Lower lobe of right lung (tissue), 2 donors: ENCODE data around the gene ZNF563. TPM values are rescaled to one million over a fixed set of nuclear protein-coding genes. Genes with fewer than 3 reads are reported as not detected.
"Not testable (repeated sequence)": the region's sequence is repeated elsewhere in the genome, so short reads cannot be mapped to it uniquely, and the experiment has no call there.

ENCODE experiments used
- ATAC-seq, 2 donors: fragments of 200-7000 bp; cut with Tn5 transposase; one replicate each; pipeline ENCODE4 v1.9.1; 2020 to 2022; ENCODE audit warnings: mild to moderate bottlenecking in 2 of 2, moderate library complexity in 2 of 2
- DNase-seq: peaks from one replicate; pipeline ENCODE4 v3.0.0-alpha.2; 2020
- H3K27ac ChIP-seq: fragments of 200-600 bp; one replicate; pipeline ENCODE4 v1.8.0; 2022
- H3K27me3 ChIP-seq: fragments of 200-600 bp; one replicate; pipeline ENCODE4 v1.8.0; 2022; ENCODE audit warnings: low read depth
- H3K36me3 ChIP-seq: fragments of 200-600 bp; one replicate; pipeline ENCODE4 v1.8.0; 2022; ENCODE audit warnings: mild to moderate bottlenecking
- H3K4me1 ChIP-seq: fragments of 200-600 bp; one replicate; pipeline ENCODE4 v1.8.0; 2022
- H3K4me3 ChIP-seq: fragments of 200-600 bp; one replicate; pipeline ENCODE4 v1.8.0; 2022; ENCODE audit warnings: mild to moderate bottlenecking
- H3K9me3 ChIP-seq: fragments of 200-600 bp; one replicate; pipeline ENCODE4 v1.8.0; 2022
- CTCF ChIP-seq: fragments of 200-600 bp; IDR thresholded peaks from one replicate; pipeline ENCODE4 v1.8.0; 2022; ENCODE audit warnings: antibody characterized with exemption, mild to moderate bottlenecking
- intact Hi-C: fragments of 100-400 bp; cut with DNase I; formaldehyde crosslinking; loops from one replicate; pipeline ENCODE4 v1.11.0; 2022
- total RNA-seq: library from RNA; stranded (reverse); fragmentation: NEBNext Ultra II Directional; extraction: Animal tissue kit (Norgen Biotek cat#: 25700); gene quantifications from one replicate; pipeline ENCODE4 v1.2.1, GENCODE V29; 2021
- donor health status: DM: no; HTN: yes; CAD: no; lungs with severe emphysema.

Gene ZNF563
- total RNA-seq, 1 donor from 2014 or later = 2.3 TPM

DNA sequence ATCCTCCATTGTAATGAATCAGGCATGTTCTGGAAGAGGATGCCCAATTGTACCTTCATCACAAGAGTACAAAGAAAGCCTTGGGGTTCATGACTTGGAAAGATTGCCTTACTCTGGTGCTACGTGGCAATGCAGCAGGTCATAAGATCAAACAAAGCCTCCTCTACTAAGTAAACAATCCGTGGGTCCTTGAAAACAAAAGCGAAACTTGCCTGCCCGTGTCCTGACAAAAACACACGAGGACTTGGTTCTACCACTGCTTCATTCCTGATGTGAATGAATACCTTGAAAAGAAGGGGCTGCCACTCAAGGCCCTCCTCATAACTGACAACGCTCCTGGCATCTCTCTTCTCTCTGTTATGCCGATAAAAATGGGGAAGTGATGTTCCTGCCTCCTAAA is 18.9 kb downstream of the ZNF563 start:
- intact Hi-C loops = no loop called here
- ATAC-seq (peak in 1 of 2 donors; percentile 74), DNase-seq (no peak)
- H3K27ac ChIP-seq = no peak overlapping the region
- peaks cover 13% of the 10 kb centered on the region for H3K36me3 ChIP-seq
- no peaks in the 10 kb centered on the region for H3K27me3 ChIP-seq
- no peaks in the 10 kb centered on the region for H3K4me1 ChIP-seq
- H3K9me3 ChIP-seq = peaks cover 16% of the 10 kb centered on the region
- H3K4me3 ChIP-seq = no peak overlapping the region
- TF ChIP-seq CTCF = no peak

DNA sequence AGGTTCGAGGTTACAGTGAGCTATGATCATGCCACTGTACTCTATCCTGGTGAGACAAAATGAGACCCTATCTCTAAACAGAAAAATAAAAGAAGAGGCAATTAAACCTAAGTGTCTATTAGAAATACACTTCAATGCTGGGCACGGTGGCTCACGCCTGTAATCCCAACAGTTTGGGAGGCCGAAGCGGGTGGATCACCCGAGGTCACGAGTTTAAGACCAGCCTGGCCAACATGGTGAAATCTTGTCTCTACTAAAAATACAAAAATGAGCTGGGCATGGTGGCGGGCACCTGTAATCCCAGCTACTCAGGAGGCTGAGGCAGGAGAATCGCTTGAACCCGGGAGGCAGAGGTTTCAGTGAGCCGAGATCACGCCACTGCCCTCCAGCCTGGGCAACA is 24.5 kb downstream of the ZNF563 start:
- H3K4me3 ChIP-seq, intact Hi-C loops, DNase-seq, H3K27me3 ChIP-seq, H3K9me3 ChIP-seq, H3K36me3 ChIP-seq, H3K27ac ChIP-seq, H3K4me1 ChIP-seq, ATAC-seq: not testable (repeated sequence)

GRCh38 chr19:12295191-12295590 is 38.2 kb downstream of the ZNF563 start:
- no peak for TF ChIP-seq CTCF
- H3K4me3 ChIP-seq = peak overlapping the region; percentile 85
- intact Hi-C loops = no loop called here
- peaks cover 31% of the 10 kb centered on the region for H3K4me1 ChIP-seq
- DNase-seq = no peak
- no peak for ATAC-seq
- H3K9me3 ChIP-seq = no peaks in the 10 kb centered on the region
- no peaks in the 10 kb centered on the region for H3K27me3 ChIP-seq
- peak overlapping the region; percentile 97 for H3K27ac ChIP-seq
- no peaks in the 10 kb centered on the region for H3K36me3 ChIP-seq

GRCh38 chr19:12294249-12295158 is 38.9 kb downstream of the ZNF563 start, which contains the start of gene ZNF44:
TSS of gene ZNF44 (minus strand) at chr19:12294883. CDS start at chr19:12294694, 189 bp downstream.
- Histone ChIP-seq H3K9me3 (no peaks in the 10 kb centered on the region), H3K27ac (peak within 1 kb of the TSS; percentile 97), H3K4me1 (peaks cover 34% of the 10 kb centered on the region), H3K36me3 (no peaks in the 10 kb centered on the region), H3K4me3 (peak within 1 kb of the TSS; percentile 85), H3K27me3 (no peaks in the 10 kb centered on the region)
- DNase-seq (peak; percentile 98), ATAC-seq (peak; percentile 98 to 99)
- no peak for TF ChIP-seq CTCF
- intact Hi-C loops = no loop called here

- peak overlapping the region; percentile 97 for H3K27ac ChIP-seq
- no peaks in the 10 kb centered on the region for H3K27me3 ChIP-seq
- H3K36me3 ChIP-seq = no peaks in the 10 kb centered on the region
- peaks cover 41% of the 10 kb centered on the region for H3K4me1 ChIP-seq
- peak; percentile 94 for DNase-seq
- intact Hi-C loops = no loop called here
- TF ChIP-seq CTCF = no peak
- ATAC-seq = peak; percentile 88 to 92
- H3K9me3 ChIP-seq = no peaks in the 10 kb centered on the region
- H3K4me3 ChIP-seq = peak overlapping the region; percentile 85
Observed at GRCh38 chr19:12293777-12294248, 39.6 kb downstream of the ZNF563 start.

- TF ChIP-seq CTCF = no peak
Observed at GRCh38 chr19:12289790-12290065, 43.7 kb downstream of the ZNF563 start.

More at GRCh38 chr19:12289790-12290065, 43.7 kb downstream of the ZNF563 start:
- no peak overlapping the region for H3K4me3 ChIP-seq
- no peak for ATAC-seq
- DNase-seq = no peak
- intact Hi-C loops = no loop called here
- no peaks in the 10 kb centered on the region for H3K27me3 ChIP-seq
- peaks cover 37% of the 10 kb centered on the region for H3K4me1 ChIP-seq
- H3K27ac ChIP-seq = no peak overlapping the region
- no peaks in the 10 kb centered on the region for H3K9me3 ChIP-seq
- H3K36me3 ChIP-seq = no peaks in the 10 kb centered on the region
